IPS-NIHi11 (cell line): Measurements from ENCODE around the gene MED9.

Source experiments
- DNase-seq: peaks from one replicate; pipeline ENCODE4 v3.0.0; 2012; ENCODE audit warnings: mixed read lengths, low spot score

Gene MED9

GRCh38 chr17:17505151-17505550 lies 28.4 kb downstream of the MED9 start:
- no peak for DNase-seq

- no peak for DNase-seq
These were observed 28.9 kb downstream of the MED9 start for GRCh38 chr17:17505610-17506171.

GRCh38 chr17:17506181-17506741 lies 29.5 kb downstream of the MED9 start:
- DNase-seq, result no peak

GRCh38 chr17:17506893-17507464 lies 30.2 kb downstream of the MED9 start:
- DNase-seq, result no peak

GRCh38 chr17:17507465-17508011 lies 30.7 kb downstream of the MED9 start:
- no peak for DNase-seq

GRCh38 chr17:17508019-17508535 lies 31.3 kb downstream of the MED9 start:
- no peak for DNase-seq

- DNase-seq, result no peak
These were observed 32.1 kb downstream of the MED9 start for GRCh38 chr17:17508646-17509591.

- no peak for DNase-seq
These were observed 33.0 kb downstream of the MED9 start for GRCh38 chr17:17509601-17510425.

- DNase-seq, result no peak
These were observed 33.9 kb downstream of the MED9 start for GRCh38 chr17:17510456-17511292.

GRCh38 chr17:17511293-17511741 lies 34.5 kb downstream of the MED9 start:
- DNase-seq, result no peak

- DNase-seq, result no peak
These were observed 35.4 kb downstream of the MED9 start for GRCh38 chr17:17511881-17512858.

- DNase-seq, result no peak
These were observed 36.1 kb downstream of the MED9 start for GRCh38 chr17:17512866-17513265.

GRCh38 chr17:17513626-17514025 lies 36.8 kb downstream of the MED9 start:
- DNase-seq, result no peak

- no peak for DNase-seq
These were observed 37.7 kb downstream of the MED9 start for GRCh38 chr17:17514361-17514992.

GRCh38 chr17:17514993-17515933 lies 38.5 kb downstream of the MED9 start:
- no peak for DNase-seq

- no peak for DNase-seq
These were observed 39.4 kb downstream of the MED9 start for GRCh38 chr17:17515934-17516930.
